GM21515 (cell line): ENCODE measurements around the gene TRIM14.
"Not testable (repeated sequence)": the region's sequence is repeated elsewhere in the genome, so short reads cannot be mapped to it uniquely, and the experiment has no call there.

ENCODE experiments used
- ATAC-seq: cut with Tn5 transposase; IDR thresholded peaks from one replicate; pipeline ENCODE4 v1.9.1; 2021; ENCODE audit not compliant: unreplicated experiment

Gene TRIM14

DNA sequence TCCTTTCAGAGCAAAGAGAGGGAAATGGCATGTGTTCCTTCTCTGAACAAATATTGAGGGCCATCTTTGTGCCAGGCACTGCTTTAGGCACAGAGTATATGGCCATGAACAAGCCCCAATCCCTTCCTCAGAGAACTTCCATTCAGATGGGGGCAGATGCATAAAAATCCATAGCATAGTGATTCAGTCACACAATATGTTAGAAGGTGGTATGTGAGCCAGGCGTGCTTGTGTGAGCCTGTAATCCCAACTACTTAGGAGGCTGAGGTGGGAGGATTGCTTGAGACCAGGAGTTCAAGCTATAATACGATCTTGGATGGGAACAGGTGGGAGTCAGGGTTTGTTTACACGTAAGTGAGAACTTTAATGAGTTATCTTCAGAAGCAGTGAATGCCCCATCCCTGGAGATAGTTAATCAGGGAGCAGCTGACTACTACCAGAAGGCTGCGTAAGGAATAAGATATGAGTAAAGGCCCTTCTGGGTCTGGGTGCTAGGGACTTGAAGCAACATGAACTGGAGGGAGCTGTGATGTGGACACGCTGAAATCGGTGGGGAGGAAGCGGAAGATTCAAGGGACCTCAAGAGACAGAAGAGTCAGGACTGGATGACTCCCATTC is 35.3 kb downstream of the TRIM14 start:
- no peak for ATAC-seq

DNA sequence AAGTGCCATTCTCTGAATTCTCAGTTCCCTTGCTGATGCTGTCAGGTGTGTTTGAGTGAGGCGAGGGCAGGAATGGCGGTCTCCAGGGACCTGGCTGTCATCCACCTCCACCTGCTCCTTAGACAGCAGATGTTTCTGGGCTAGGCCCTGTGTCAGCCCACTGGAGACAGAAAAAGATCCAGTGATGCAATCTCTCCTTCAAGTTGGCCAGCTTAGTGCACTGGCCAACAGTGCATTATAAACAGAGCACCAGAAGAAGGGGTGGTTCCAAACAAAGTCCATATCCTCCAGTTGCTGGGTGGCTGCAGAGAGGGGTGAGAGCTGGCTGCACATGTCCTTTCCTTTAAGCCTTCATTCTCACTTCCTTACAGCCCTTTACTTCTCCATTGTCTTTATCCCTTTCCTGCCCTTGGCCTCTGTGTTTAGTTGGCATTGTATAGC is 35.9 kb downstream of the TRIM14 start:
- no peak for ATAC-seq

DNA sequence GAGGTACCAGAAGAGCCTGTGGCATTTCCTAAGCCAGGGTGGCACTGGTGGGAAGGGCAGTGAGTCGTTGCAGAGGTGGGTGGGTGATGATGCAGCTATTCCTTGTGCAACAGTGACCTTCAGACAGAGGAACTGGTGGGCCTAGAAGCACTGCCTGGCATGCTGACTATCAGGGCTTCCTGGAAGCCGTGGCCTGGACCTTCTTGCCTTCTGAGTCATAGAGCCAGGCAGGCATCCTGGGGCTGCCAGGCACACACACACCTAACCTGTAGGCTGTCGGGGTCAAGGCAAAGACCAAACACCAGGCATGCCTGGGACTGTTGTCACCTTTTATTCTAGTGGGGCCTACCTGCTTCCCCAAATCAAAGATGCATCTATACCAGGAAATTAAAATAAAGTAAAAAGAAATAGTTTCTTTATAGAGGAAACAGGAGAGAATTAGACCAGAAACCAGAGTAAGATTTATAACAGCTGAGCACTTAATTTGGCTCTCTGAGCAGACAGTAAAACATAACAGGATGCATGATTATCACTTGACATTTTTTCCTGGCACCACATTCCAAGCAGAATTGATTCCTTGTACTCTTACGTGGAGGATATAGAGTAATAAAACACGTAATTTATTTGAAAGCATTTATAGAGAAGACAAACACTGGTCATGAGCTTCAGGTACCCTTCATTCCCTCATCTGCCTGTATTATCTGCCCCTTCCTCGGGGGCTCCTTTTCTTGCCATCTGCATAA is 37.4 kb downstream of the TRIM14 start:
- no peak for ATAC-seq

DNA sequence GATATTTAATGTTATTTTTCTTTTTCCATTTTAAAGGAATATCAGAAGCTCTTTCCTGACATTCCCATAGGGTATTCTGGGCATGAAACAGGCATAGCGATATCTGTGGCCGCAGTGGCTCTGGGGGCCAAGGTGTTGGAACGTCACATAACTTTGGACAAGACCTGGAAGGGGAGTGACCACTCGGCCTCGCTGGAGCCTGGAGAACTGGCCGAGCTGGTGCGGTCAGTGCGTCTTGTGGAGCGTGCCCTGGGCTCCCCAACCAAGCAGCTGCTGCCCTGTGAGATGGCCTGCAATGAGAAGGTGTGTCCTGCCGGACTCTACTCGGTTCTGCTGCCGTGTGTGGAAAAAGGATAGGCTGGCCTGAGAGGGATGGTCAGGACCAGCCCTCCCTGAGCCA is 38.2 kb downstream of the TRIM14 start:
- ATAC-seq = no peak

DNA sequence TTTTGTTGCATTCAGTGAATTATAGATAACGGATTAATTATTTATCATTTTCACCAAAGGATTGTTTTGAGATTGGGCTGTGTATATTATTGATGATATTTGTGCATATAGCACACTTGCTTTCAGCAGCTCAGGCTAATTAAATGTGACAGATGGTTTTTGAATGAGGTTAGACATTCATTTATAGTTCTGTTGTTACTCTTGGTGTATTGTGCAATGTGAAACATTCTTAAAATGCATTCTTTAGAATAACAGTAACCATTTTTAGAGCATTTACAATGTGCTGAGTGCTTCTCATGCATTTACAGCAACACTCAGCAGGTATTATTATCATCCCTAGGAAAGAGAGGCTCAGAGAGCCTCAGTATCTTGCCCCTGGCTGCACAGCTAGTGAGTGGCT is 38.7 kb downstream of the TRIM14 start:
- no peak for ATAC-seq

DNA sequence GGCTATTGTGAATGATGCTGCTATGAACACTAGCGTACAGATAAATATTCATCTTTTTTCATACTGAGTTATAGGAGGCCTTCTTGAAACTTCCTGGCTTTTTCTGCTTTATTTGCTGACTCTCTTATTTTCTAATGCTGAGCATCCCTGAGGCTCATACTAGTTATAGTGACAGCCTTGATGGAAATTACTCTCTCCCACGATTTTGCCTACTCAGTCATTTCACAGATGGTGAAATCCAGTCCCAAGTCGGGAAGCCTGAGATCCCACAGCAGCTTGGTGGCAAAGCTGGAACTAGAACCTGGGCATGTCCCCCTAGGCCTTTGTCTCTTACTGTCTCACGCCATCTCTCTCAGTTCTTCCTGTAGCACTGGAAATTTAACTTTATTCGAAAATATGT is 40.1 kb downstream of the TRIM14 start:
- no peak for ATAC-seq

DNA sequence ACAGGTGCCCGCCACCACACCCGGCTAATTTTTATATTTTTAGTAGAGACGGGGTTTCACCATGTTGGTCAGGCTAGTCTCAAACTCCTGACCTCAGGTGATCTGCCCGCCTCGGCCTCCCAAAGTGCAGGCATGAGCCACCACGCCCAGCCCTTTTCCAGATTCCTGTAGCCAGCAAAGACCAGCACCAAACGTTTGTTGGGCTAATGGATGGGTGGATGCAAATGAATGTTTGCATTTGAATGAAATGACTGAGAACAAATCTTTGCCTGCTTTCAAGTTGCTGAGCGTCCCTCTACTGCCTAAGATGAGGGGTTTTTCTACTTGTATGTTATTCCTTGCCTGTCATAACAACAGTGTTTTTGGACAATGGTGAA is 42.5 kb downstream of the TRIM14 start:
- not testable (repeated sequence) for ATAC-seq

DNA sequence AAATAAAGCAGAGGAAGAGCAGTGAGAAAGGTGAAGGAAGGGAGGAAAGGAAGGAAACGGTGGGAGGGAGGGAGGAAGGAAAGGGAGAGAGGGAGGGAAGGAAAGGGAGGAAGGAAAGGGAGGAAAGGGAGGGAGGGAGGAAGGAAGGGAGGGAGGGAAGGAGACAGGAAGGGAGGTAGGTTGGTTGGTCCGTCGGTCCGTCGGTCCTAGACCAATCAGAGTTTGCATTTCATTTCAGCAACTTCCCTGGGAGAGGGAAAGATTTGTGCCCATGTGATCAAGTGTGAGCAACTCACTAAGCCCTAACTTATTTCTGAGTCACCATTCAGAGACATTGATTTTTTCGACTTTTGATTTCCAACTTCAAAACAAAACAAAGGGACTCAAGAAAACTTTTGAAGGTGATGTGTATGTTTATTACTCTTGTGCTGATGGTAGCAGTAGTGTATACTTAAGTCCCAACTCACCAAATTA is 43.7 kb downstream of the TRIM14 start:
- no peak for ATAC-seq

DNA sequence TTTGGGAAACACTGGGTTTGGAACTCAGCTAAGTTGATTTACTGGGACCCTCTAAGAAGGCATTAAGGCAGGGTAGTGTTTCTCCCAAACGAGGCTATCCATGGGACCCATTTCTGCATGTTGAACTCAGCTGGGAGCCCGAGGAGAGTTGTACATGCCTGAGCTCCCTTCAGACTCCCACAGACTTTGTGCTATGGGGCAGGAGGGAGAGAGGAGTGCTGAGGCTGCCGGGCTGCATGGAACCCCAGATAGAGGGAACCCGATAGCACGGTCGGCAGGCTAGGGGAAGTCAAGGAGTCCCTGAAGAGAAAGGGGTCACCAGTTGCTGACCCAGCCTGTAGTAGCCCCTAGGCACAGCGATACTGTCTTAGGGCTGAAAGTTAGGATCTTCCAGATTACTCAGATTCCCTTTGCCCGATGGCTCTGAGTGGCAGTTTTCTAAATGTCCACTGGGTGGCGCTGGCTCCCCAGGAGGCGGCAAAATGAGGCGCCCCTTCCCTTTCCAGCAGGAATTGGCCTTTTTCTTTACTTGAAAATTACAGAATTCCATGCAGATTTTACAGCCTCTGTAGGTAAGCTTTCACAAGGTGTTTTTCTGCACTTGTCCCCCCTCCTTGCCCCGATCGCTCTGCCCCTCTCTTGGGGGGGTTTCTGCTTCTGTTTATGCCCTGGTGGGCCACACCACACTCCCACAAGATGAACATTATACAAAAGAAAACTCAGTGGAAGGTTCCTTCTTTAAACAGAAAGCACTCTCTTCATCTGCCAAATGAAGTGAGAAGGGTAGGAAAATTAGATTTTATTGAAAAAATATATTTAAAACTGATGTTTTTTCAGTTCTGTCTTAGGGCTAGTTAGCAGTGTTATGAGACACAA is 44.7 kb downstream of the TRIM14 start:
- peak; percentile 50 for ATAC-seq

DNA sequence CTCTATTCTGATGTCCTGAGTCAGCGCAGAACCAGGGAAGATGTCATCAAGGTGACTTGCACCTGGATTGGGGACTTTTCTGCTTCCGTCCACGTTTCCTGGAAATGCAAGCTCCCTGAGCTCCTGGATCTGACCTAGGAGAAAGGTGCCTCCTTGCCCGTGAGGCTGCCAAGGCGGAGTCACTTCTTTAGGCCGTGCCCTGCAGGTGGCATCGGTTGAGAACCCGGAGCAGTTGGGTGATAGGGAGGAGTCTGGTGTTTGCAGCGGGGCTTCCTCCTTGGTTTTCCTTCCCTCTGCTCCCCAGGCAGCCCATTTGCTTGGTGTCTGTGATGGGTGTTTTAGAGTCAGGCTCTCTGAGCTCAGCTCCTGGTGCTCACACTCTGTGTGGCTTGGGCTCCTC is 47.3 kb downstream of the TRIM14 start:
- no peak for ATAC-seq

DNA sequence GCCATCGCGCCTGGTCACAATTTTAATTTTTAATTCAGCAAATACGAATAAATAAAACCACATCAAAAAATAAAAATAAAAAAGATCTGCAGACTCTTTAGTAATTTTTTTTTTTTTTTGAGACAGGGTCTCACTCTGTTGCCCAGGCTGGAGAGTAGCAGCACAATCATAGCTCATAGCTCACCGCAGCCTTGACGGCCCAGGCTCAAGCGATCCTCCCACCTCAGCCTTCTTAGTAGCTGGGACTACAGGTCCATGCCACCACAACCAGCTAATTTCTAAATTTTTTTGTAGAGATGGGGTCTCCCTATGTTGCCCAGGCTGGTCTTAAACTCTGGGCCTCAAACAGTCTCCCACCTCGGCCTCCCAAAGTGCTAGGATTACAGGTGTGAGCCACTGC is 48.3 kb downstream of the TRIM14 start:
- ATAC-seq = no peak

DNA sequence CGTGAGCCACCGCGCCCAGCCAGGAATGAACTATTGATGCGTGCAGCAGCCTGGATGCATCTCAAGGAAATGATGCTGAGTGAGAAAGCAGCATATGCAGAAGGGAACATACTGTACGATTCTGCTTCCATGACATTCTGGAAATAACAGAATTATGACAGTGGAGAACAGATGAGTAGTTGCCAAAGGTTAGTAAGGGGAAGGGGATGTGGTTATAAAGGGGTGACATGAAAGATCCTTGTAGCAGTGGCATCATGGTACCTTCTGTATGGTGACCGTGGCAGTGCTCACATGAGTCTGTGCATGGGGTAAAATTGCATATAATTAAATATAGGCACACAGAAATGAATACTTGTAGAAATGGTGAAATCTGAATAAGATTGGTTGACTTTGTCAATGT is 49.5 kb downstream of the TRIM14 start:
- ATAC-seq = no peak

DNA sequence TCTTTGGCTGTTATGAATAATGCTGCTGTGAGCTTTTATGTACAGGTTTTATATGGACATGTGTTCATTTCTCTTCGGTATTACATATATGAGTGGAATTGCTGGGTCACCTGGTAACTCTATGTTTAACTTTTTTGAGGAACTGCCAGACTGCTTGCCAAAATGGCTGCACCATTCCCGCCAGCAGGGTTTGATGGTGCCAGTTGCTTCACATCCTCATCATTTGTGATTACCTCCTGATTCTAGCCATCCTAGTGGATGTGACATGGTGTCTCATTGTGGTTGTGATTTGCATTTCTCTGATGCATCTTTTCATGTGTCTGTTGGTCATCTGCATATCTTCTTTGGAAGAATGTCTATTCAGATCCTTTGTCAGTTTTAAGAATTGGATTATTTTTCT is 51.8 kb downstream of the TRIM14 start:
- no peak for ATAC-seq

DNA sequence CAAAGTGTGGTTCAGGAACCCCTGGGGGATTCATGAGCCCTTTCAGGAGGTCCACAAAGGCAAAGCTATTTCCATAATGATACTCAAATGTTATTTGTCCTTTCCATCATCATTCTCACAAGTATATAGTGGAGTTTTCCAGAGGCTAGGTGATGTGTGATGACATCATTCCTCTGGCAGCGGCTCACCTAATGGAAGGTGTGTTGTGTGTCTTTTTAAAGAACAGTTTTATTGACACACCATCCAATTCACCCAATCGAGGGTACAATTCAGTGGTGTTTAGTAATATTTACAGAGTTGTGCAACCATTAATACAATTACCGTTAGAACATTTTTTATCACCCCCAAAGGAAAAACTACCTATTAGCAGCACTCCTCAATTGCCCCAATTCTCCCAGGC is 52.8 kb downstream of the TRIM14 start:
- ATAC-seq = no peak

DNA sequence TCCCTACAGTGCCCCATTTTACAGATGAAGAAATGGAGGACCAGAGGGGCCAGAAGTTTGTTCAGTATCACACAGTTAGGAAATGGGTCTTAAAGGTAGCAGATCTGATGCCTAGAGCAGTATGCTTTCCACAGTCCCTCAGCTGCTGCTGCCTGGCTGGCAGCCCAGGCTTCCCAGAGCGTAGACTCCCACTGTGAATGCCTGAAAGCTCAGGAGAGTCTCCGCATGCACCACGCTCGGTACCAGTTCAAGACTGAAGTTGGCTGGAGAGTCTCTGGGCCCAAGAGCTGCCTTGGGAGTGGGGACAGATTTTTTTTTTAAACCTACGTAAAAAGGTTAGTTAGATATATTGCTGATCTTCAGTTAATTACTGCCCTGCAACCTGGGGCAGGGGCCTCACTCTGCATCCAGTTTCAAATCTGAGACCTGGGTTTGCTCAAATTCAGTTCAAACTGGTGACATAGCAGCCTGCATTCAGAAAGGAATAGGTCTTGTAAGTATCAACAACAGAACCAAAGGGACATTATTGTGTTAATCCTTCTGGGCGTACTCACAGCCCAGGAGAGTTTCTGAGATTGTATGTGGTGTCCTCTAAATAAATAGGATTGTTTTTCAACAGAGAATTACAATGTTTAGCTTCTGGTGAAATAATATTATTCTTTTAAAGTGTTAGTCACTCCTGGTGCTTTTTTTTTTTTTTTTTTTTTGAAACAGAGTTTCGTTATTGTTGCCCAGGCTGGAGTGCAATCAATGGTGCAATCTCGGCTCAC is 54.2 kb downstream of the TRIM14 start:
- ATAC-seq = no peak

DNA sequence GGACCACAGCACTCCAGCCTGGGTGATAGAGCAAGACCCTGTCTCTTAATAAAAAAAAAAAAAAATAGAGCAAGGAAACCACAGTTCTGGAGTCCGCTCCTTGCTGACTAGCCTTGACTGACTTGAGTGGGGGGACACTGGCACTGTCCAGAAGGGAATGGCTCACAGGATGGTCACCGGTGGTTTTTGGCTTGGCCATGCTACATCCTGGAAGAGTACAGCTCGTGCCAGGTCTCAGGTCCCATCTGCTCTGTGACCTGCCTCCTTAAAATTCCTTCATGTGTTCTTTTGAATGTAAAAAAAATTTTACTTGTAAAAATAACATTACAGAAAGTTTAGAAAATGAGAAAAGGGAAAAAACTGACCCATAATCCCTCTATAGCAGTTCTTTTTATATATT is 56.9 kb downstream of the TRIM14 start:
- ATAC-seq = no peak

DNA sequence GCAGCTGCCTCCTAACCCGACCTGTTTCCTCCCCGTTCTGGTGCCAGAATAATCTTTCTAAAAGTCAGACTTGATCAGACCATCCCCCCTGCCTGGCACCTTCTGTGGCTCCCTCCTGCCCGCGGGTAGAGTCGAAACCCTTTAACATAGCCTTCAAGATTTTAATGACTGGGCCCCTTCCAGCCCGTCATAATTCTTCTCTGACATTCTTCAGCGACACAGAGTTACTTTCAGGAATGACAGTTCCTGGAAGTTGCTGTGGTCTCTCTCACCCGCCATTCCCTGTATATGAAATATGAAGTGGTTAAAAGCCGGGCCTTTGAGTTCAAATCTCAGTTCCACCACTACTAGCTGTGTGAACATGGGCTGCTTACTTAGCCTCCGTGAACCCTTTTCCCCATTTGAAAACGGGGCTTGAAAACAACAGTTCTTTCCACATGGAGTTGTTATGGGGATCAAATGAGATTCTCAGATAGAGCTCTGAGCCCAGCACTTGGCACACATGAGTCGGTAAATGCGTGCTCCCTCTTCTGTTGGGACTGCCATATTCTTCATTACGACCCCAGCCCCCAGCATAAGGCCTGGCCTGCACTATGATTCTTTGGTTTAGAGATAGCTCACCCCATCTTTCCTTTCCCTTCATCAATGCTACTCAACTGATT is 61.8 kb downstream of the TRIM14 start:
- ATAC-seq = no peak

DNA sequence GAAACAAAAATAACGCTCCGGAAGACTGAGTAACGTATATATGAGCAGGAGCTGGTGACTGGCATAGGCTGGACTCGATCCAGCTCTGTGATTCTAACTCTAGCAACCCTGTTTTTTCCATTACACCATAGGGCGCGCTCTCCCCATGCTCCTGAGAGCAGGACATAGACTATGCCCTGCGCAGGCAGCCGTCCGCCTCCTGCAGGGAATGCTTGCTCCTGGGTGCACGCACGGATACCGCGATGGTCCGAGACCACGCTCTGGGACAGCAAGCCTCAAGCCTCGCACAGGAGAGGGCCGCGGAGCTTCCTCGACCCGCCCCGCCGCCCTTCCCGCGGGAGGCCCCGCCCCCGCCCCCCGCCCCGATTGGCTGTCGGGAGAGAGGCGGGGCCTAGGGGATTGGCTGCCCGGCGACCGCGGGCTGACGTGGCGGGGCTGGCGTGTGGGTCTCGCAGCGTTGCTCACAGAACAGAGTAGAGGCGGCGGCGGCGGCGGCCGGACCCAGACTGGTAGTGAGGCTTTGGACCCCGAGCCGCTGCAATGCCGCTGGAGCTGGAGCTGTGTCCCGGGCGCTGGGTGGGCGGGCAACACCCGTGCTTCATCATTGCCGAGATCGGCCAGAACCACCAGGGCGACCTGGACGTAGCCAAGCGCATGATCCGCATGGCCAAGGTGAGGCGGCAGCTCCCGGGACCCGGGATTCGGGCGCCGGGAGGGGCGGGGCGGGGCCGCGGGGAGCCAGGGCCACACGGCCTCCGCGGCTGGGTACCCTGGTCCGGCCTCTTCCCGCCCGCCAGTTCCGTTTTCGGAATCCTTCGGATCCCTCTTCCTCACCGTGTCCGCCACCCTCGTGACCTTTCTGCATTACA is 62.5 kb downstream of the TRIM14 start, which contains the start of gene NANS:
Gene NANS (plus strand): TSS at position 464 of the 869 bp plus-strand sequence. CDS start 77 bp downstream, at position 541.
- ATAC-seq = peak; percentile 93

DNA sequence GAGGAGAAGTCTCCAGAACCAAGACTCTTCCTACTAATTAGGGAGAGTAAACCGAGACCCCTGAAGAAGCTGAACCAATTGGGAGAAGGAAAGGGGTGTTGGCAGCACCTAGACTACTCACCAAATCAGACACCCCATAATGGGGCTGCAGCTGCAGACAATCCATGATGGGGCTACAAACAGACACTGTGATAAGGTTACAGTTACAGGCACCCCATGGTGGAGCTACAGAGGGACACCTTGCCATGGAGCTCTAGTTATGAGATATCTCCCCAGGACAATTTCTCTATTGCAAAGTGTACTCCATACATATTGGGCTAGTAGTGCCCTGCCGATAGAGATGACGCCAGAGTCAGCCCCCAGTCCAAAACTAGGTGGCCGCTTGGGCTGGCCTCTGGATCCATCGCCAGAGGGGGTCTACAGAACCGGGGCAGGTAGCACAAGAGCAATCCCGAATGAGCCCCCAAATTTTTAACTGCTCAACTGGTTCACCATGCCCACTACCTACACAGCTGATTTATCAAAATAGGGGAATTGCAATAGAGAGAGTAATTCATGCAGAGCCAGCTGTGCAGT is 64.6 kb downstream of the TRIM14 start:
- no peak for ATAC-seq
